WERI-Rb-1 (cell line): ENCODE results near the gene SNAP91.
"Not testable (repeated sequence)": the region's sequence is repeated elsewhere in the genome, so short reads cannot be mapped to it uniquely, and the experiment has no call there.

Source experiments
- DNase-seq: peaks from one replicate; pipeline ENCODE4 v3.0.0-alpha.2; 2020
- H3K27ac ChIP-seq: fragments of 250-450 bp; sonication (Bioruptor Pico); 2 replicates; pipeline ENCODE4 v1.5.1; 2020; ENCODE audit warnings: mild to moderate bottlenecking, moderate library complexity
- H3K27me3 ChIP-seq: fragments of 250-450 bp; sonication (Bioruptor Pico); 2 replicates; pipeline ENCODE4 v1.5.1; 2021; ENCODE audit warnings: mild to moderate bottlenecking, low read depth, moderate library complexity; ENCODE audit not compliant: insufficient read depth, severe bottlenecking
- H3K36me3 ChIP-seq: fragments of 250-450 bp; sonication (Bioruptor Pico); 2 replicates; pipeline ENCODE4 v1.5.1; 2020; ENCODE audit warnings: mild to moderate bottlenecking, moderate library complexity
- H3K4me3 ChIP-seq: 2 replicates; pipeline ENCODE4 v1.5.1; 2011; ENCODE audit warnings: low read depth, mild to moderate bottlenecking, control low read depth, low read length
- H3K9me3 ChIP-seq: fragments of 250-450 bp; sonication (Bioruptor Pico); 2 replicates; pipeline ENCODE4 v1.5.1; 2021; ENCODE audit warnings: mild to moderate bottlenecking, moderate library complexity; ENCODE audit not compliant: severe bottlenecking
- CTCF ChIP-seq: IDR thresholded peaks from 2 replicates; pipeline ENCODE4 v1.5.1; 2011; ENCODE audit warnings: low read depth, mild to moderate bottlenecking, control low read depth, inconsistent platforms, low read length

SNAP91 gene

GRCh38 chr6:83592770-83593394 lies 116.0 kb downstream of the SNAP91 start:
- no peak overlapping the region for H3K27ac ChIP-seq
- H3K36me3 ChIP-seq: no peaks in the 10 kb centered on the region; the same call in 1 of the 2 replicates
- H3K27me3 ChIP-seq: no peaks in the 10 kb centered on the region
- H3K4me3 ChIP-seq: no peak overlapping the region
- DNase-seq: peak; percentile 12
- peak; percentile 58 for TF ChIP-seq CTCF
- no peaks in the 10 kb centered on the region for H3K9me3 ChIP-seq

GRCh38 chr6:83590416-83590815 lies 118.5 kb downstream of the SNAP91 start:
- no peaks in the 10 kb centered on the region for H3K9me3 ChIP-seq
- no peaks in the 10 kb centered on the region for H3K27me3 ChIP-seq
- no peaks in the 10 kb centered on the region; the same call in 1 of the 2 replicates for H3K36me3 ChIP-seq
- no peak overlapping the region for H3K4me3 ChIP-seq
- no peak for DNase-seq
- no peak for TF ChIP-seq CTCF
- H3K27ac ChIP-seq: no peak overlapping the region

GRCh38 chr6:83589076-83589475 lies 119.8 kb downstream of the SNAP91 start:
- DNase-seq: no peak
- H3K27ac ChIP-seq: no peak overlapping the region
- H3K9me3 ChIP-seq: no peaks in the 10 kb centered on the region
- no peak overlapping the region for H3K4me3 ChIP-seq
- no peaks in the 10 kb centered on the region; the same call in 1 of the 2 replicates for H3K36me3 ChIP-seq
- no peak for TF ChIP-seq CTCF
- H3K27me3 ChIP-seq: no peaks in the 10 kb centered on the region

- H3K4me3 ChIP-seq: no peak overlapping the region
- H3K9me3 ChIP-seq: no peaks in the 10 kb centered on the region
- DNase-seq: no peak
- no peak overlapping the region for H3K27ac ChIP-seq
- TF ChIP-seq CTCF: no peak
- no peaks in the 10 kb centered on the region for H3K36me3 ChIP-seq
- H3K27me3 ChIP-seq: no peaks in the 10 kb centered on the region
These were observed 130.8 kb downstream of the SNAP91 start for GRCh38 chr6:83578057-83578456.

GRCh38 chr6:83574783-83575182 lies 134.1 kb downstream of the SNAP91 start:
- no peak for DNase-seq

GRCh38 chr6:83571663-83572185 lies 137.2 kb downstream of the SNAP91 start:
- H3K27me3 ChIP-seq, H3K27ac ChIP-seq, H3K4me3 ChIP-seq, H3K36me3 ChIP-seq, H3K9me3 ChIP-seq, DNase-seq: not testable (repeated sequence)

More at GRCh38 chr6:83574783-83575182, 134.1 kb downstream of the SNAP91 start:
- H3K36me3 ChIP-seq: no peaks in the 10 kb centered on the region
- H3K4me3 ChIP-seq: no peak overlapping the region
- no peak overlapping the region for H3K27ac ChIP-seq
- no peaks in the 10 kb centered on the region for H3K9me3 ChIP-seq
- no peak for TF ChIP-seq CTCF
- no peaks in the 10 kb centered on the region for H3K27me3 ChIP-seq
